GM21515 (cell line): ENCODE data around the gene DOCK3.
"Not testable (repeated sequence)": the region's sequence is repeated elsewhere in the genome, so short reads cannot be mapped to it uniquely, and the experiment has no call there.

Source experiments
- ATAC-seq: cut with Tn5 transposase; IDR thresholded peaks from one replicate; pipeline ENCODE4 v1.9.1; 2021; ENCODE audit not compliant: unreplicated experiment

DOCK3 gene

DNA sequence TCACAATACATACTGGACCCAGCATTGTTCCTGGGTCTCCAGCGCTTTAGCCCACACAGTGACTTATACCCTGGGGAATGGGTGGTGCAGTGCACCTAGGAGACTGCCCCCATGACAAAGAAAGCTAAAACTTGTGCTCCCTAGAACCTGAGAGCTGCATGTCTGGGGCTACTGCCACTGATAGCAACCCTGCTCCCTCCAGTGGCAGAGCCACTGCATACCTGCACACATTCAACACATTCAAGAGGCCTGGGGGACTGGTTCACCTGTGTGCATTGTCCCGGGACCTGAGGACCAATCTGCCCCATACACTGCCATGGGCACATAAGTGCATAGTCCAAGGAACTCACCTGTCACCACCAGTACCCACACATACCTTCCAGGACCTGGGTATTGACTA, 407.6 kb downstream of the DOCK3 start:
- ATAC-seq: no peak

- no peak for ATAC-seq
Observed at GRCh38 chr3:51083490-51083889, 408.8 kb downstream of the DOCK3 start.

DNA sequence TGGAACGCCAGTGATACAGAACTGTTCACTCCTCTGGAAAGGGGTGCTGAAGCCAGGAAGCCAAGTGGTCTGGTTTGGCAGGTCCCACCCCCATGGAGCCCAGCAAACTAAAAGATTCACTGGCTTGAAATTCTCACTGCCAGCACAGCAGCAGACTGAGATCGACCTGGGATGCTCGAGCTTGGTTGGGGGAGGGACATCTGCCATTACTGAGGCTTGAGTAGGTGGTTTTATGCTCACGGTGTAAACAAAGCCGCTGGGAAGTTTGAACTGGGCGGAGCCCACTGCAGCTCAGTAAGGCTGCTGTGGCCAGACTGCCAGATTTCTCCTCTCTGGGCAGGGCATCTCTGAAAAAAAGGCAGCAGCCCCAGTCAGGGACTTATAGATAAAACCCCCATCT, 417.4 kb downstream of the DOCK3 start:
- not testable (repeated sequence) for ATAC-seq

- not testable (repeated sequence) for ATAC-seq
Observed at GRCh38 chr3:51094838-51095237, 420.1 kb downstream of the DOCK3 start.

- no peak for ATAC-seq
Observed at GRCh38 chr3:51099794-51100535, 425.2 kb downstream of the DOCK3 start.

DNA sequence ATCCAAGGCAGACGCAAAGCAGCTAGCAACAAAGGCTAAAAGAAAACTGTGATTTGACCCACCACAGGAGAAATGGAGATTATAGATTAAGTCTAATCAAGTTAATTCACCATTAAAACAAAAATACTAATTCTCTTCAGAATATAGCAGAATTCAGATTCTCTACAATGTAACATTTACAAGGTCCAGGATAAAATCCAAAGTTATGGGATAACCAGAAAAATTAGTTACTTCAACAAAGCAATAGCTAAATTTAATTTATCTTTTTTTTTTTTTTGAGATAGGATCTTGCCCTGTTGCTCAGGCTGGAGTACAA, 425.8 kb downstream of the DOCK3 start:
- no peak for ATAC-seq

GRCh38 chr3:51102396-51102795, 427.7 kb downstream of the DOCK3 start:
- no peak for ATAC-seq

DNA sequence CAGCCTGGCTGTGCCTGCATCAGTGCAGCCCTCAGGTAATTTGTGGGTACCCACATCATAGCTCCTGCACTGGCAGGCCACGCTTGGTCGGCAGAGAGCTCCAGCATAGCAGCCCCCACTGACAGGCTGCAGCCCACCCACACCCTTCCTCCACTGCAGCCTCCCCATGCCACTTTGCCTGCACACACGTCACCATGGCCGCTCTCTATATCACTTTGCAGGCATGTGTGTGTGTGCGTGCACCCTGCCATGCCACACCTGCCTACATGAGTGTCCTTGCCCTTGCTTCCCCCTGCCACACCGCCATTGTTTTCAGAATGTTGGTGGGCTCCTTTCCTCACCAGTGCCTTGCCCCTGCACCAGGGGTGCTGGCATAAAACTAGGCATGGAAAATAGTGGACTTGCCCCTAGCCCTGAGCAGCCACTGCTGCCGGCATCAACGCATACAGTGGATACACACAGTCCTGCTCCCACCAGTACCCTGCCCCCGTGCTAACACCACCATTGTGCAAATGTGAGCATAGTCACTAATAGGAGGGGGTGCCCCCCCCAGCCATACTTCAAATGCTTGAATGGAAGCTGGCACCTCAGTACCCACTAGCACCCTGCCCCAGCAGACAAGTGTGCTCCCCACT, 431.6 kb downstream of the DOCK3 start:
- no peak for ATAC-seq

DNA sequence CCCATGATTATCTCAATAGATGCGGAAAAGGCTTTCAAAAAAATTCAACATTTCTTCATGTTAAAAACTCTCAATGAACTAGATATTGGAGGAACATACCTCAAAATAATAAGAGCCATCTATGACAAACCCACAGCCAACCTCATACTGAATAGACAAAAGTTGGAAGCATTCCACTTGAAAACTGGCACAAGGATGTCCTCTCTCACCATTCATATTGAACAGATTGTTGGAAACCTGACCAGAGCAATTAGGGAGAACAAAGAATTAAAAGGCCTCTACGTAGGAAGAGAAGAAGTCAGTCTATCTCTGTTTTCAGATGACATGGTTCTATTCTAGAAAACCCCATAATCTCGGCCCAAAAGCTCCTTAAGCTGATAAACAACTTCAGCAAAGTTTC, 435.9 kb downstream of the DOCK3 start:
- no peak for ATAC-seq

DNA sequence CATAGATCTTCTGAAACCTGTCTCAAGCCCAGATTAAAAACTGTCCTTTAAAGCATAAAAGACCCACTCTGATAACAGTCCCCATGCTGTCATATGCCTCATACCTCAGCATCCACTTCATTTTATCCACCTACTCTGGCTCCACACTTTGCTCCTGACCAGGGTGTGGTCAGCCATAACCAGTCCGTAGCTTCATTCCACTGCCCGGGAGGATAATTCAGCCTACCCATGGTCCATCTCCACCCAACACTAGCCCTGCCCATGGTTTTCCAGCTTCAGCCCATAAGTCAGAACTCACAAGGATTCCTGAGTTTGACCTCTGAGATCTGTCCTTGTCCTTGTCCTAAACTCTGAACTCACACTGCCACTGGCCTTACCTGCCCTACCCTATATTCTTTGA, 448.2 kb downstream of the DOCK3 start:
- no peak for ATAC-seq

DNA sequence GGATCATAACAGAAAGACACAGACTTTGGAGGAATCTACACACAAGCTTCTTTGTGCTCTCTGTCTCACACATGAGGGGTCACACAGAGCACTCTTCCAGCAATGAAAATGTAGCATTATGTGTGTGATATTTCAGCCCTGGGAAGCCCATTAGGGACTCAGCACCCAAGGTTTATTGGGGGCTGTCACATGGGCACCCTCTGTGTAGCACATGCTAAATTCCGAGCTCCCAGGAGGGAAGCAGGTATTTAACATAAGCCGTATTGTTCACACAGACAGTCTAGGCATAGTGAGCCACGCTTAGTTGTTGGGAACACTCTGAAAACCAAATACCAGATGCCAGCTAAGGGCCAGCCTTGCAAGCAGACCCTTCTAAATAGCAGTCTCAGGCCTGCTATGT, 448.8 kb downstream of the DOCK3 start:
- no peak for ATAC-seq

DNA sequence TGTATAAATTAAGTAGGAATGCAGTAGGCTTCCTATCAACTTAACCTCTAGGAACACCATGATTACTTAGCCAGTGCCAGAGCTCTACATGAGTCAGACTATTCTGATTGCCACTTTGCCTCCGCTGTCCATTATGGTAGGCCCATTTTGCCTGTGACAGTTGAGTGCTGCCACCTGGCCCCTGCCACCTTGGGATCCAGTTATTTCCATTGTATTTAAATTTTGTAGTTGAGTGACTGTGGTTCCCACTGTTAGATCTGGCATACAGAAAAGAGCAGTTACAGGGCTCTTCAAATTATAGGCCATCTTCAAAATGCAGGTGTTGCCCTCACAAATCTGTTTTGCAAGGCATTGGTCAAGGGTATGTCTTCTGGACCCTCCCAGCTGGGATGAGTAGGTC, 456.9 kb downstream of the DOCK3 start:
- ATAC-seq: not testable (repeated sequence)

DNA sequence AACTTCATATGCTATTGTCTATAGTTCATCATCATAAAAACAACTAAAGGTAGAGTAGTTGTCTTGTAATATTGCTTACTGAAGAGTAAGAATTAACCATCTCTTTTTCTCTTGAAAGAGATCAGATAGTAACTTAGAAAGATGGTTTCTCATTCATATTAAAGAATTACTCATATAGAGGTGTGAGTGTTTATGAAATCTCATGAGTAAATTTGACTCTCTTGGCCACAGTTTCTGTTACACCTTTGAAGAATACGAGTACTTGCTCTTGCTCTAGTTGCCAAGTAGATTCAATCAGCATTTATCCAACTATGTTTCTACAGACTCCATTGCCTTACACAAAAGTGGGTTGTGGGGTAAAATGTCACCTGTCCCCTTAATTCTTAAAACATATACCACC, 463.0 kb downstream of the DOCK3 start:
- no peak for ATAC-seq

GRCh38 chr3:51139616-51140015, 464.9 kb downstream of the DOCK3 start:
- no peak for ATAC-seq

DNA sequence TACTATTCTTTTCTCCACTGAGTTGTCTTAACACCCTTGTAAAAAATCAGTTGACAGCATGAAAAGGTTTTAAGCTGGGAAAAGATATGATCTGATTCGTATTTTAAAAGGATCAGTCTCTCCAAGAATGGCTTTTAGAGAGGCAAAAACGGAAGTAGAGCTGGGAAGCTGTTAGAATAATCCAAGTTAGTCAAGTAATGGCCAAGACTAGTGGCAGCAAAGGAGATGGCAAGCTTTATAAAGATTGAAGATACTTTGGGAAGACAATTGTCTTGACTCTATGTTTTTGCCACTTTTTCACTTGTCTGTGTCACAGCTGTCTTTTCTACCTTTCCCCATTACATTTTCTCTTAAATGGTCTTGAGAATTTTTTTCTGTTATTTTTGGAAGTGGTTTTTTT, 466.8 kb downstream of the DOCK3 start:
- ATAC-seq: no peak

- no peak for ATAC-seq
Observed at GRCh38 chr3:51145811-51146585, 471.3 kb downstream of the DOCK3 start.

GRCh38 chr3:51146781-51147180, 472.1 kb downstream of the DOCK3 start:
- no peak for ATAC-seq

DNA sequence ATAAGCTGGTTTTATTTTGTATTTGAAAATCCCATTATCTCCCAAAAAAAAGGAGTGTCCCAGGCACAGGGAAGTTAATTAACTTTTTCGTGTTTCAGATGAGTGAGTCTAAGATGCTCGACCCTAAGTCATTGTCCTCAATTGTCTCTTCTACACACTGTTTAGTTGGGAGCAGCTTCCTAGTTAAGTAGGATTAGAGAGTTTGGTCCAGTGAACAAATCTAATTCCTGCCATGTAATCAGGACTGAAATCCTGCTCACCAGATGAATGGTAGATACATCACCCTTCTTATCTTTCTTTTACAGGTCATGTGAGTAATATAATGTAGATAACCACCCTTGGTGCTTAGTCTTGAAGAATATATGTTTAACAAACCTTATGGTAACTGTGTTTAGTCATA, 481.4 kb downstream of the DOCK3 start:
- ATAC-seq: no peak

GRCh38 chr3:51163051-51163450, 488.3 kb downstream of the DOCK3 start:
- ATAC-seq: no peak

- no peak for ATAC-seq
Observed at GRCh38 chr3:51173518-51174271, 499.0 kb downstream of the DOCK3 start.

DNA sequence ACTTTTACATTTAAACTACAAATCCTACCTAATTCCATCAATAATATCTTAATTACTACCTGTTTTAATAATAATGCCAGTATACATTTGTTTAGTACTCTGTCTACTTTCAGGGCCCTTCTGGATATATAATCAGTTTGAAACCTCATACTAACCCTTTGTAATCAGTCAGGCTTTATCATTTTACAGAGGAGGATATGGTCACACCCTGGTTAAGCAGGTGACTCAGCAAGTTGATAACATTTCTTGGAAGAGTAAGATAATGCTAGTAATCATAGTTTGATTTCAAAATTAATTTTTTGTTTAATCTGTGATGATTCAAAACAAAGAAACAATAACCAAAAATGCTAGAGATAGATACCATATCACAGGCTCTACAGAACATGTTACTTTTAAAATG, 502.2 kb downstream of the DOCK3 start:
- no peak for ATAC-seq
